ENCODE measurements around the gene WNK1.
"Not testable (repeated sequence)": the region's sequence is repeated elsewhere in the genome, so short reads cannot be mapped to it uniquely, and the experiment has no call there.

The WNK1 gene

GRCh38 chr12:818733-819132 lies 66.4 kb downstream of the WNK1 start:
- DNase-seq = no peak

DNA sequence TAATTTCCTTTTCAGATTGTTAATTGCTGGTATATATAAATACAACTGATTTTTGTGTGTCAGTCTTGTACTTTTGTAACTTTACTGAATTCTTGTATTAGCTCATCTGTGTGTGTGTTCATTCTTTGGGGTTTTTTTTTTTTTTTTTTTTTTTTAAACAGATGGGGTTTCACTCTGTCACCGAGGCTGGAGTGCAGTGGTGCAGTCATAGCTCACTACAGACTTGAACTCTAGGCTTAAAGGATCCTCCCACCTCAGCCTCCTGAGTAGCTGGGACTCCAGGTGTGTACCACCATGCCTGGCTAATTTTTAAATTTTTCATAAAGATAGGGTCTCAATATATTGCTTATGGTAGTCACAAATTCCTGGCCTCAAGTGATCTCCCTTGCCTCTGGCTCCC lies 68.0 kb downstream of the WNK1 start:
- no peak for DNase-seq

DNA sequence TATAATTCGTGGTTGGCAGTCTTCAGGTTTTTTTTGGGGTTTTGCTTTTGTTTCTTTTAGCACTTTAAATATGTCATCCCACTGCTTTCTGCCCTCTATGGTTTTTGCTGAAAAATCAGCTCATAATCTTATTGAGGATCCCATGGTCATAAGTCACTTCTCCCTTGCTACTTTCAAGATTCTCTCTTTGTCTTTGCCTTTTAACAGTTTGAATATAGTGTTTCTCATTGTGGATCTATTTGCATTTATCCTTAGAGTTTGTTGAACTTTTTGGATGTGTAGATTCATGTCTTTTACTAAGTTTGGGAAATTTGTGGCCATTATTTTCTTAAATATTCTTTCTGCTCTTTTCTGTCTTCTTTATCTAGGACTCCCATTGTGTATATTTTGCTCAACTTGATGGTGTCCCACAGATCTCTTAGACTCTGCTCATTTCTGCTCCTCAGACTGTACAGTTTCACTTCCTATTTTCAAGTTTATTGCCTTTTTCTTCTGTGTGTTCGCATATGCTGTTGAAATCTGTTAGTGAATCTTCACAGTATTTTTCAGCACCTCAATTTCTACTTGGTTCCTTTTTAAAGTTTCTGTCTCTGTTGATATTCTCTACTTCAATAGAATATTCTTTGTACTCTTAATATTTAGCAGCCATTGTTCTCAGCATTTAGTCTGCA lies 70.8 kb downstream of the WNK1 start:
- DNase-seq = no peak

DNA sequence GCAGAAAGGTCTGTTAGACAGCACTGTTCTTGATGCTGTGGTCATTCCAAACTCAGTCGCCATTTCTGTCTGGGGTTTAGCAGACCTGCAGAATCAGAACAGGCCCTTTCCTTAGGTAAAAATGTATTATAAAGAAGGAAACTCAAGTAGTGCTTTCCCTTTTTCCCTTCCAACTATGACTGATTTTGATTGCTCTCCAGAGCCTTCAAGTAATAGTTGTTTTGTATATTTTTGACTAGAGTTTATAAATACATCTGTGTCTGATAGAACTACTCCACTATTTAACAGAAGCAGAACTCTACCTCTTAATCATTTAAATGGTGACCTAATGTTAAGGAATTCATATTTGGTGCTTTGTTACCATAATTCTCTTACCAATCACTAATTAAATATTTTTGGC lies 74.0 kb downstream of the WNK1 start:
- DNase-seq = no peak

DNA sequence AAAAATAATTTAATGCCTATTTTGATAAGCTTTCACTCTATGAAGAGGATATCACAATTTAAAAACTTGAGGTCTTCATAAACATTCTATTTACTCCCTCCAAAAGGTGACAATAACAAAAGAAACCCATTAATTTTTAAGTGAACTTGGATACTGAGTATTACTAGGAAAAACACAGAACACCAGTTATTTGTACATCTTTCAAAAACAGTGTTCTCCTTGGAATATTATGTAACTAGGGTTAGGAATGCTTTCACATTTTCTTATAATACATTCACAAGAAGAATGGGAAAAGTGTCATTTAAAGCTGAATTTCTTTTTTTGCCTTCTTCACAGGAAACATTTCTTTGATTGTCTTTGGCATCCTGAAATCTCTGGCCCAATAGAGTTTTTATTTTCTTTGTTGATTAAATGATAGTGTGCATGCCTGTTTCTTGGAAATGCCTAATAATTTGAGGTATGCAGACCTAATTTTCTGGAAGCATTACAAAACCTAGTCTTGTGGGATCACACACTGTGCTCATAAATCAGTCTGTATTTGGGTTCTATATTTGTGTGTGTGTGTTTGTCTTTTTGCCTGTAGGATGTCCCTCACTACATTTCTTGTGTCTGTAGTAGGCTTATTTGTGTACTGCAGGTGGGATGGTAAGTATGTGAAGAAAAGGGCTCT lies 76.5 kb downstream of the WNK1 start:
- no peak for DNase-seq

DNA sequence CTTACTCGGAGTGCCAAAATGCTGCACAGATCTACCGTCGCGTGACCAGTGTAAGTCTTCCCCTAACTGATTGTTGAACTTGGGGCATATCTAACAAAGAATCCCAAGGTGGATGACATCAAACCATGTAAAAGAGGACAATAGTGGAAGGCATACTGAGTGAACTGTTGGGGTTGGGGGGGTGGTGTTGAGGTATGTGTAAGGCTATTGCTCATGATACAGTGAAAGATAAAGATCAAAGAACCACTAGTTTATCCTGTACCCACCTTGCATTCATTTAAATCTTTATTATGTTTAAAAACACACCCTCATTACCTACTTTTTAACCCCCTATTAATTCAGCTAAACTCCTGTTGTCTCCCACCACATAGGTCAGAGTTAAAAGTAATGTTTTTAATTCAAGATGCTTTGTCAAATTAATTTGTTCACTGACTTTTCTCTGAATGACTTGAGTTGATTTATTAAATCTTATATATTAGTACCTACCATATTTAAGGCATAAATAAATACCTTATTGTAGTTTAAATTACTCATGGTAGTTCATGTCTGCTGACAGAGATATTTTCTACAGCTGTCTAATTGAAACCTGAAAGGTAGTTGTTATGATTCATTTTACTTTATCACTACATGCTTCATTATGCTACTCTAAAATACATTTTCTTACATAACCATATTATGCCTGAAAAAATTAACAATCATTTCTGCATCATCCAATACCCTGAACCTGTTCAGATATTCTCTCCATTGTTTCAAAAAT lies 77.9 kb downstream of the WNK1 start:
- DNase-seq = no peak

GRCh38 chr12:835754-836518 lies 83.6 kb downstream of the WNK1 start:
- no peak for DNase-seq

- DNase-seq = no peak
Observed at GRCh38 chr12:836952-837351, 84.6 kb downstream of the WNK1 start.

- no peak for DNase-seq
Observed at GRCh38 chr12:837548-837947, 85.2 kb downstream of the WNK1 start.

DNA sequence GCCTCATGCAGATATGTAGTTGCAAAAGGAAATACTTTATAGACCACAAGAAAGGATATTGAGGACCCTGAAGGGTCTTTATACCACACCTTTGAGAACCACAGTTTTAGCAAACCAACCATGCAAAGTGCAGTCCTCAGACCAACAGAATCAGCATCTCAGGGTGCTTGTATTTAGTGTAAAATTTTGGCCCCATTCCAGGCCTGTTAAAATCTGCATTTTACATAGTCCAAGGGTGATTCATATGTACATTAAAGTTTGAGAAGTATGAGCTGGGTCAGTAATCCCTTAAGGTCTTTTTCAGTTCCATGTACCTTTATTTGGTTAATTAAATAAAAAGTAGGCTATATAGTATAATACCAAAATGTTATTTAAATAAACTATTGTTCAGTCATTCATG lies 91.2 kb downstream of the WNK1 start:
- DNase-seq = no peak

DNA sequence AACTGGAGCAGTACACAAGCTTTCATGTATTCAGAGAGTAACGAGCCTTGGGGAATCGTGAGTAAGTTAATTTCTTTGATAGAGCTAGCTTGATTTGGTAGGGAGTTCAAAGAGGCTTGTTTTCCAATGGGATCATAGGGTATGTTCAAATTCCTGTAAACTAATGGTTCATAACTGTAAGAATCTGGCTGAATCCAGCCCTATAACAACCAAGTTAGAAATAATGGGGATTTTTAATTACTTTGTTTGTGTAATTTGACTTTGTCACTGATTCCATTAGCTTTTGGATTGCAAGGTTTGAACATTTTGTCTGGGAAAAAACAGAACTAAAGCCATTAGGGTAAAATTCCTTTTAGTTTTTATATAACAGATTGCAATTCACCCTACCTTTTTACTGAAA lies 94.0 kb downstream of the WNK1 start:
- no peak for DNase-seq

- DNase-seq = no peak
Observed at GRCh38 chr12:848173-848865, 95.9 kb downstream of the WNK1 start.

- DNase-seq = no peak
Observed at GRCh38 chr12:848882-849527, 96.6 kb downstream of the WNK1 start.

DNA sequence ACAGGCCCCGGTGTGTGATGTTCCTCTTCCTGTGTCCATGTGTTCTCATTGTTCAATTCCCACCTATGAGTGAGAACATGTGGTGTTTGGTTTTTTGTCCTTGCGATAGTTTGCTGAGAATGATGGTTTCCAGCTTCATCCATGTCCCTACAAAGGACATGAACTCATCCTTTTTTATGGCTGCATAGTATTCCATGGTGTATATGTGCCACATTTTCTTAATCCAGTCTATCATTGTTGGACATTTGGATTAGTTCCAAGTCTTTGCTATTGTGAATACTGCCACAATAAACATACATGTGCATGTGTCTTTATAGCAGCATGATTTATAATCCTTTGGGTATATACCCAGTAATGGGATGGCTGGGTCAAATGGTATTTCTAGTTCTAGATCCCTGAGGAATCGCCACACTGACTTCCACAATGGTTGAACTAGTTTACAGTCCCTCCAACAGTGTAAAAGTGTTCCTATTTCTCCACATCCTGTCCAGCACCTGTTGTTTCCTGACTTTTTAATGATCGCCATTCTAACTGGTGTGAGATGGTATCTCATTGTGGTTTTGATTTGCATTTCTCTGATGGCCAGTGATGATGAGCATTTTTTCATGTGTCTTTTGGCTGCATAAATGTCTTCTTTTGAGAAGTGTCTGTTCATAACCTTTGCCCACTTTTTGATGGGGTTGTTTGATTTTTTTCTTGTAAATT lies 97.5 kb downstream of the WNK1 start:
- DNase-seq = not testable (repeated sequence)

- DNase-seq = no peak
Observed at GRCh38 chr12:851343-851742, 99.0 kb downstream of the WNK1 start.

GRCh38 chr12:851913-852312 lies 99.5 kb downstream of the WNK1 start:
- no peak for DNase-seq

- no peak for DNase-seq
Observed at GRCh38 chr12:852864-853263, 100.5 kb downstream of the WNK1 start.

DNA sequence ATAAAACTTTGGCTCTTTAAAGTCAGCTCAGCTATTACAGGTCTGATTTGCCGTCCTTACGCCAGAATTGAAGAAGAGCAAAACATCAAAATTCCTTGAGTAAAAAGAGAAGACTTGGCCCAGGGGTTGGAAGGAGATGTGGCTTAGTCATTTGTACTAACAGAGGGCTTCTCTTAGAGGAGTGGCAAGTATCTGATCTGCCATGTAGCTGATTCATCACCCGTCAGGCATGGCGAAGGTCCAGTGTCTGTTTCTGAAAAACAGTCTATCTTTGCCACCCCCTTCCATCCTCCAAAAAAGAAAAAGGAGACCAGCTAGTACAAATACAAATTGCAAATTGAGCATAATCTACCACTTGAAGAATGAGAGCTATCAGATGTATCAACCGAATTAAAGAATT lies 105.2 kb downstream of the WNK1 start:
- no peak for DNase-seq

GRCh38 chr12:862303-862911 lies 110.0 kb downstream of the WNK1 start:
- no peak for DNase-seq

GRCh38 chr12:863285-863684 lies 110.9 kb downstream of the WNK1 start:
- no peak for DNase-seq

DNA sequence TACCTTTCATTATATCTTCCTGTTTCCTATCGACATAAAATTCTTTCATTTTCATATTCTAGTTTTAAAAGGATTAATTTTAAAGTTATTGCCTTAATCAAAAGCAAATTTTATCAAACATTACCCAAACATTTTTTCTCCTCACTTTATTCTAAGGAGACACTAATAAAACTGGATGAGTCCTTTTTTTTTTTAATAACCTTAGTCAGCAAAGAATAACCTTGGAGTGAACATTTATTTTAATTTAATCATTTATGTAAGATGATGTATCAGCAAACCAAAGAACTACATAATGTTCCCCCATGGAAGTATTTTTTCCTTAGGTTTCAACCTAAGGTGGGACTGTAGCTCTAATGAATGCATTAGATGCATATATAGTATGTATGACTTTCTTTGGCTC lies 113.2 kb downstream of the WNK1 start:
- DNase-seq = no peak
